NT2/D1 (cell line): ENCODE measurements around the gene CDC42.

Experiments used
- DNase-seq: peaks from one replicate; pipeline ENCODE4 v3.0.0-alpha.2; 2011; ENCODE audit warnings: low read depth, low spot score
- H3K27me3 ChIP-seq: 2 replicates; pipeline ENCODE4 v1.6.0; 2011; ENCODE audit warnings: mild to moderate bottlenecking; ENCODE audit not compliant: insufficient read length, insufficient read depth
- H3K36me3 ChIP-seq: 2 replicates; pipeline ENCODE4 v1.6.1; 2011; ENCODE audit warnings: mild to moderate bottlenecking, low read length, mixed read lengths; ENCODE audit not compliant: insufficient read depth, insufficient read length
- H3K4me1 ChIP-seq: 2 replicates; pipeline ENCODE4 v1.5.1; 2011; ENCODE audit not compliant: insufficient read depth, insufficient read length
- H3K4me3 ChIP-seq: 2 replicates; pipeline ENCODE4 v1.5.1; 2011; ENCODE audit warnings: low read depth; ENCODE audit not compliant: insufficient read length
- H3K9ac ChIP-seq: 2 replicates; pipeline ENCODE4 v1.6.0; 2011; ENCODE audit warnings: low read depth; ENCODE audit not compliant: insufficient read length
- H3K9me3 ChIP-seq: 2 replicates; pipeline ENCODE4 v1.5.1; 2011; ENCODE audit warnings: mild to moderate bottlenecking, low read length; ENCODE audit not compliant: insufficient read depth
- SUZ12 ChIP-seq: IDR thresholded peaks from 2 replicates; pipeline ENCODE4 v1.6.1; 2011; ENCODE audit not compliant: insufficient read length, insufficient read depth; ENCODE audit errors: extremely low read depth
- YY1 ChIP-seq: IDR thresholded peaks from 2 replicates; pipeline ENCODE4 v1.6.1; 2011; ENCODE audit not compliant: insufficient read length, insufficient read depth
- ZNF274 ChIP-seq: IDR thresholded peaks from 2 replicates; pipeline ENCODE4 v1.6.1; 2011; ENCODE audit warnings: mild to moderate bottlenecking, low read depth, low read length

The CDC42 gene

GRCh38 chr1:22096463-22096862, 44.0 kb downstream of the CDC42 start:
- Histone ChIP-seq H3K9ac (no peak overlapping the region), H3K4me1 (no peaks in the 10 kb centered on the region), H3K27me3 (no peaks in the 10 kb centered on the region), H3K36me3 (peaks cover 59% of the 10 kb centered on the region), H3K4me3 (no peak overlapping the region), H3K9me3 (no peaks in the 10 kb centered on the region)
- DNase-seq: no peak
- TF ChIP-seq YY1 (no peak), SUZ12 (no peak), ZNF274 (no peak)

- DNase-seq: no peak
- TF ChIP-seq YY1 (no peak), SUZ12 (no peak), ZNF274 (no peak)
Observed at GRCh38 chr1:22098752-22099151, 46.2 kb downstream of the CDC42 start.

DNA sequence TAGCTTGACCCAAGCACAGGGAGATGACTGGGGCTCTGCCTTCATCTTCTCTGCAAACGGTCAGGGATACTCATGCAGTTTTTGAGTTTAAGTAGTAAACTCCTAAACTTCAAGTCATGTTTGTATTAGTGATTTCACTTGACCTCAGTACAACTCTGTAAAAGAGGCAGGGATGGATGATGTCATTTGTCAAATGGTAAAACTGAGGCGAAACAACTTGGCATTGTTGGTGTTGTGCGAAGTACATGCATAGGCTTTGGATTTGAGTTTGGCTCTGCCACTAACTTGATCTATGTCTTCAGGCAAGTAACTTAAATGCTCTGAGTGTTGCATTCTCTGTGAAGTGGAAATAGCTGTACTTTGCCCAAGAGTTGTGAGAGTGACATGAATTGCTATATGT, 47.7 kb downstream of the CDC42 start:
- H3K4me1 ChIP-seq: no peaks in the 10 kb centered on the region
- no peak overlapping the region for H3K4me3 ChIP-seq
- H3K27me3 ChIP-seq: no peaks in the 10 kb centered on the region
- no peak for TF ChIP-seq SUZ12
- no peak for TF ChIP-seq YY1
- TF ChIP-seq ZNF274: no peak
- H3K9me3 ChIP-seq: no peaks in the 10 kb centered on the region
- DNase-seq: no peak
- H3K9ac ChIP-seq: no peak overlapping the region
- H3K36me3 ChIP-seq: peaks cover 57% of the 10 kb centered on the region

More at GRCh38 chr1:22098752-22099151, 46.2 kb downstream of the CDC42 start:
- no peak overlapping the region for H3K9ac ChIP-seq
- H3K4me1 ChIP-seq: no peaks in the 10 kb centered on the region
- H3K9me3 ChIP-seq: no peaks in the 10 kb centered on the region
- no peak overlapping the region for H3K4me3 ChIP-seq
- H3K36me3 ChIP-seq: peaks cover 57% of the 10 kb centered on the region
- no peaks in the 10 kb centered on the region for H3K27me3 ChIP-seq

- no peaks in the 10 kb centered on the region for H3K4me1 ChIP-seq
- H3K36me3 ChIP-seq: peaks cover 60% of the 10 kb centered on the region
- H3K9me3 ChIP-seq: no peaks in the 10 kb centered on the region
- no peak overlapping the region for H3K4me3 ChIP-seq
- no peak for DNase-seq
- no peak overlapping the region for H3K9ac ChIP-seq
- TF ChIP-seq YY1 (no peak), ZNF274 (no peak), SUZ12 (no peak)
- H3K27me3 ChIP-seq: no peaks in the 10 kb centered on the region
Observed at GRCh38 chr1:22101199-22101598, 48.7 kb downstream of the CDC42 start.

DNA sequence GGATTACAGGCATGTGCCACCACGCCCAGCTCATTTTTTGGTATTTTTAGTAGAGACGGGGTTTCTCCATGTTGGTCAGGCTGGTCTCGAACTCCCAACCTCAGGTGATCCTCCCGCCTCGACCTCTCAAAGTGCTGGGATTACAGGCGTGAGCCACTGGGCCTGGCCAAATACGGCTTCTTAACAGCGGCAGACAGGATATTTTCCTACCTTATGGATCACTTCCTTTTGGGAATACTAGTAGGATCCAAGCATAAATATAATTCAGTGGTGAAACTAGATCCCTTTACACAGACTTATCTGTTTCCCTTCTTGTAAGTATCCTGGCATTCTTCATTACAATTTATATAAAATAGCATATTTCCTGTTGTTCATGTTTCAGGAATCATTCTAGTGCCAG, 49.5 kb downstream of the CDC42 start:
- H3K4me3 ChIP-seq: no peak overlapping the region
- H3K9me3 ChIP-seq: no peaks in the 10 kb centered on the region
- no peak overlapping the region for H3K9ac ChIP-seq
- DNase-seq: no peak
- no peaks in the 10 kb centered on the region for H3K27me3 ChIP-seq
- TF ChIP-seq YY1: no peak
- TF ChIP-seq SUZ12: no peak
- TF ChIP-seq ZNF274: no peak
- peaks cover 53% of the 10 kb centered on the region for H3K36me3 ChIP-seq
- H3K4me1 ChIP-seq: peaks cover 2% of the 10 kb centered on the region

DNA sequence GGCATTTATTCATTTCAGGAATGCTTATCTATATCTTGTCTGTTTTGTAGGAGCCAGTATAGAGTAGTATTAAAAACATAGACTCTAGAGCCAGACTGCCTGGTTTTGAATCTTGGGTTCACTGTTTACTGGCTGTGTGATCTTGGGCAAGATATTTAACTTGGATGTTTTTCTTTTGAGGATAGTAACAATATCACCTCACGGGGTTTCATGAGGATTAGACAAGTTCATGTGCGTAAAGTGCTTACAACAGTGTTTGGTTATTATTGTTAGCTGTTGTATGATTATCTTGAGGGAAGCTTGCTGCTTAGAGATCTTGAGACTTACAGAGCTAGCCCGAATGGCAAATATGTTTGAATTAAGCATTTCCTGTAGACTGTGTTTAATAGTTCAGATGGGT, 50.2 kb downstream of the CDC42 start:
- DNase-seq: no peak
- peaks cover 47% of the 10 kb centered on the region for H3K36me3 ChIP-seq
- peaks cover 2% of the 10 kb centered on the region for H3K4me1 ChIP-seq
- TF ChIP-seq ZNF274 (no peak), SUZ12 (no peak), YY1 (no peak)
- no peaks in the 10 kb centered on the region for H3K9me3 ChIP-seq
- H3K9ac ChIP-seq: no peak overlapping the region
- no peaks in the 10 kb centered on the region for H3K27me3 ChIP-seq
- H3K4me3 ChIP-seq: no peak overlapping the region

- Histone ChIP-seq H3K4me3 (no peak overlapping the region), H3K9me3 (no peaks in the 10 kb centered on the region), H3K36me3 (peaks cover 41% of the 10 kb centered on the region), H3K27me3 (no peaks in the 10 kb centered on the region), H3K4me1 (peaks cover 2% of the 10 kb centered on the region), H3K9ac (no peak overlapping the region)
- TF ChIP-seq SUZ12 (no peak), YY1 (no peak), ZNF274 (no peak)
- DNase-seq: no peak
Observed at GRCh38 chr1:22104094-22104493, 51.6 kb downstream of the CDC42 start.

- H3K27me3 ChIP-seq: no peaks in the 10 kb centered on the region
- H3K9me3 ChIP-seq: no peaks in the 10 kb centered on the region
- no peak for DNase-seq
- no peak overlapping the region for H3K4me3 ChIP-seq
- peaks cover 2% of the 10 kb centered on the region for H3K4me1 ChIP-seq
- TF ChIP-seq ZNF274: no peak
- TF ChIP-seq YY1: no peak
- TF ChIP-seq SUZ12: no peak
- H3K9ac ChIP-seq: no peak overlapping the region
- H3K36me3 ChIP-seq: peaks cover 44% of the 10 kb centered on the region
Observed at GRCh38 chr1:22104865-22105437, 52.4 kb downstream of the CDC42 start.
